HT-29 (cell line): ENCODE measurements around the gene ALG14. TPM values are rescaled to one million over a fixed set of nuclear protein-coding genes. Genes with fewer than 3 reads are reported as not detected.
"Not testable (repeated sequence)": the region's sequence is repeated elsewhere in the genome, so short reads cannot be mapped to it uniquely, and the experiment has no call there.

Experiments used
- DNase-seq: peaks from one replicate; pipeline ENCODE4 v3.0.0-alpha.2; 2015; ENCODE audit warnings: low spot score
- total RNA-seq: library from RNA; depleted of rRNA; stranded (reverse); fragments of >200 nt; shearing (Covaris generic); gene quantifications from 2 replicates; pipeline ENCODE4 v1.2.3, GENCODE V29; 2014

ALG14 gene
- total RNA-seq, 1 experiment from 2014 or later: 2.0 TPM

DNA sequence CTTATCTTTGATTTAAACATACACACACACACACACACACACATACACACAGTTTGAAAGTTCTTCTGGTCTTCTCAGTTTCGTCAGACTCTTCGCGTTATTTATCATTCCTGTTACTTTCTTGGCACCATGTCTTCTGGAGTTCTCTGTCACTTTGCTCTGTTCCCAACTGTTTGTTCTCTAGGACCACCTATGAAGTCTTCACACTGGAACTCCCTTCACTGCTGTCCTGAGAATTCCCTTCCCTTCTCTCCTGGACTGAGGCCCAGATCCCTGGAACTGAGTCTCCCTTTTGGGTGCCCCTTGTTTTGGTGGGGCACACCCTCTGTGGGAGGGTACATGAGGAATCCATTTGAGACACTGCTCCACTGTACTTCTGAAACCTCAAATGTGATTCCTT lies 30.5 kb downstream of the ALG14 start:
- DNase-seq: no peak

DNA sequence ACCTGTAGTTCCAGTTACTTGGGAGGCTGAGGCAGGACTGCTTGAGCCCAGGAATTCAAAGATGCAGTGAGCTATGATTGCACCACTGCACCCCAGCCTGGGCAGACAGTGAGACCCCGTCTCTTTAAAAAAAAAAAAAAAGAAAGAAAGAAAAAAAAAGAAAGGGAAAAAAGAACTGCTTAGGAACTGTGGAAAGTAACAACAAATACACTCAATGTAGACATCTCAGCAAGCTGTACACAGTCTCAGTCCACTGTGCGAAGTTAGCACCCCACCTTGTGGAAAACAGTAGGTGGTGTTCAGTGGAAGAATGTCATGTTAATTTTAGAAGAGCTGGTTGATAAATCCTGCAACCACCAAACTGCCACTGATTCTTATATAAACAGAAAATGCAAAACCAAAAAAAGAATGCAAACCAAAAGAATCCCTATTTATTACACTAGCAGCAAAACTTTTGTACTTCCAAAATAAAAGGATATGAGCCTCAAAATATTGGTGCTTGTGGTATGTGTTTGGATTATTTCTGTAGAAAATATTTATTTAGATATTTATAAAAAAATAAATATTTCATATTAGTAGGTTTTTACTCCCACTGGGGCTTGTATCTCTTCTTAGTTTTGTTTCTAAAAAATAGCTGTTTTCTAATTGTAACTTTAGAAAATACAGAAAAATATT lies 31.1 kb downstream of the ALG14 start:
- peak; percentile 56 for DNase-seq

- DNase-seq: no peak
These were observed 32.7 kb downstream of the ALG14 start for GRCh38 chr1:95040032-95040525.

DNA sequence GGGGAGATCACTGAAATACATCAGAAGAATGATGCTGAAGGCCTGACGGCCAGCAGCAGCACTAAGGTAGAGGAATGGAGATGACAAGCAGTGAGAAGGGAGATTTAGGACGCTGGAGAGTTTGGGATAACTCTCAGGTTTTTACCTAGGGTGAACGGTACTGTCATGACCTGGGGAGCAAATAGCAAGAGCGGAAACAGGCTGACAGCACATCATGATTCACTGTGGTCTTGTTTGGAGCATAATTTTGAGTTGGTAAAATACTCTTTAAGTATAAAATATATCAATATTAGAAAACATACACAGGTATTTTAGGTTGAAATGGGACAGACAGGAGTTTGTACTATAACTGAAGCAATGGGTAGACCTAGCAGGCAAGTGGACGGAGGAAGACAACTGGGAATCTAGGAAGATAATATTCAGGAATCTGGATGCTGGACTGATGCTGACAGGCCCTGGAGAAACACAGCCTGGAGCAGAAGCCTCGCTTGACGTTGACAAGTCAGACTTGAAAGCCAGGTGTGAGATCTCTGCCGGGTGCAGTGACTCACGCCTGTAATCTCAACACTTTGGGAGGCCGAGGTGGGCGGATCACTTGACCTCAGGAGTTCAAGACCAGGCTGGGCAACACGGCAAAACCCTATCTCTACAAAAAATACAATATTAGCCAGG lies 33.3 kb downstream of the ALG14 start:
- no peak for DNase-seq

DNA sequence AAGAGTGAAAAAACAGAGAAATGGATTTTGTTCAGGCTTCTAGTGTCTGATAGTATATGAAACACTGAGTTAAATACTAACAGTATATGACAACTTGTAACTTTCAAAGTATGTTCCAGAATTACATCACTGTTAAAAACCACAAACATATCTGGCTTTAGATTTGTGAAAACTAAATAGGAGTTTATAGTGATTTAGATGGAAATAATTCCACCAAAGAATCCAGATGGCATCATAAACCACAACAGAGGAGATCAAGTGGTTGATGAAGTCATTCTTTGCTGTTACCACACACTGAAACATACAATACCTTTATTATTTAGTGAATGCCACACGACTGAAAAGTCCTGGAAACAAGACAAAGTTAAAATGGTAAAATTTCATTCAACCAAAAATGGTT lies 37.2 kb downstream of the ALG14 start:
- no peak for DNase-seq

- DNase-seq: no peak
These were observed 38.2 kb downstream of the ALG14 start for GRCh38 chr1:95034506-95034905.

GRCh38 chr1:95033843-95034242 lies 38.9 kb downstream of the ALG14 start:
- DNase-seq: no peak

DNA sequence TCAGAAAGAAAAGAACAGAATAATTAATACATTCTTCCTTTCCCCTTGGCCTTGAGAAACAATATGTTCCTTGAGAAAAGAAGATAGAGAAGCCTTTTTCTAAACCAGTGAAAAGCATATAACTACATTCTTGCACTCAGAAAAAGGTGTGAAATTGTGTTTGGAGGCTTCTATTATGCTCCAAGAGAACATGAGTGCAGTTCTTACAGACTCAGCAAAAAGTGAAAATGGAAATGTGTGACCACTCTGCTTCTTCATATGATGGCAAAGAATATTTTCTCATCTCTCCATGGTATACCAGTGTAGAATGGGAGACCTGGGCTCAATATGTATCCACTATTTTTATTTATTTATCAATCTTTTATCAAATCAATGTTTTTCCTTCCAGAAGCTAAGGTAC lies 43.2 kb downstream of the ALG14 start:
- no peak for DNase-seq

GRCh38 chr1:95028954-95029353 lies 43.8 kb downstream of the ALG14 start:
- no peak for DNase-seq

GRCh38 chr1:95027046-95027445 lies 45.7 kb downstream of the ALG14 start:
- DNase-seq: no peak

- no peak for DNase-seq
These were observed 49.2 kb downstream of the ALG14 start for GRCh38 chr1:95023399-95024043.

- DNase-seq: no peak
These were observed 50.2 kb downstream of the ALG14 start for GRCh38 chr1:95022644-95022926.

DNA sequence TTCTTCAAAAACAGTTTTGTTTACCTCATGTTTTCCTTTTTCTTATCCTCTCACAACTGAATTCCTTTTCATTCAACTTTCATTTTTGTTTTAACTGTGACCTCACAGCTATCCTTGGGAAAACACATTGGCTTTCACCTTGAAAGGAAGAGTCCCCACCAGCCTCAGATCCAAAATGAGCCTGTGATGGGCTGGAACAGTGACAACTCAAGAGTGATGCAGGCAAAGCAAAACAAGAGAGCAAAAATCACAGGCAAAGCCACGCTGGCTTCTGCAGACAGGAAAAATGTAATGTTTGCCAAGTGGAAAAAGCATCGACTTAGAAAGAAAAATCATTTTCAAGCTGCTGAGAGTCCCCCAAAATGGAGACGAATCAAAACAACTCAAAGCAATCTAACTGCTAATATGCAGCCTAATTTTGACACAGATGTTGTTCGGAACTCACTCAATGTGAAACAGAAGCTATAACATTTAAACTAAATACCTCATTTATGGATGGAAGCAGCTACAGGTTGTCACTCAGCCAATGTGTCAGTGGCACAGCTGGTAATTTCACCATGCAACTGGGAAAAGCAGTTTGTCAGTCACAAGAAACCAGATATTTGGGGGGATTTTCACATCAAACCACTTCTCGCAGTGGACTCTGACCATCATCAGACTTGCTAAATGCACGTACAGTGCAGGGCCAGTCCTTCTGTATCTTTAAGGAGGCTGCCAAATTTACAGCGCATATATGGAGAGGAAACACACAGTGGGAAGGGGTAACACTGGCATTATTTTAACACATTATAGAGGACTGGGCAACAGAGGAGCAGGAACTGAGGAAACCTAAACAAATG lies 50.7 kb downstream of the ALG14 start:
- DNase-seq: no peak

- DNase-seq: no peak
These were observed 51.6 kb downstream of the ALG14 start for GRCh38 chr1:95021119-95021518.

- DNase-seq: not testable (repeated sequence)
These were observed 53.3 kb downstream of the ALG14 start for GRCh38 chr1:95019466-95019865.

GRCh38 chr1:95018602-95019369 lies 54.0 kb downstream of the ALG14 start:
- DNase-seq: no peak

- DNase-seq: no peak
These were observed 55.0 kb downstream of the ALG14 start for GRCh38 chr1:95017775-95018174.

GRCh38 chr1:95015076-95015475 lies 57.7 kb downstream of the ALG14 start:
- DNase-seq: no peak

GRCh38 chr1:95013950-95014574 lies 58.7 kb downstream of the ALG14 start:
- DNase-seq: no peak

DNA sequence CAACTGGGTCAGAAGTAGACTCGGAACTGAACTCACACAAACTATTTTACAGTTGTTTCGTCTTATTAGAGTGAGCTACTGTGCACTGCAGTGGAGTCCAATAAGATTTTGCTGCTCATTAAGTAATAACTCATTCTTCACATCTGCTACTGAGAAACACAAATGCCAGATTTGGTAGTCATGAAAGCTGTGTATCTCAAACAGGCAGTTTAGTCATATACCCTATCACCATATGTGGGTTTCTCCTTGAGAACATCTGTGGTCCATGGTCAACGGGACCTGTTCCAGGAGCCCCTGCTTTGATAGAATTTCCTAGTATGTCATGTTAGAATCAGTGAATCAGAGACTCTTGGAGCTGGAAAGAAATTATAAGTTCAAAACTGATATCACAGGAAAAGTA lies 60.4 kb downstream of the ALG14 start:
- no peak for DNase-seq

GRCh38 chr1:95010158-95010557 lies 62.6 kb downstream of the ALG14 start:
- no peak for DNase-seq
